Gastrocnemius medialis (tissue), 4 donors: ENCODE measurements around the gene BRCA2.

Source experiments
- CTCF ChIP-seq, 5 experiments: fragments of 450-650 bp in 3 of 5; fragments of 200-600 bp in 2 of 5; sonication (generic) in 2 of 5; IDR thresholded peaks in 4 of 5; conservative IDR thresholded peaks in 1 of 5; 1 replicate in 4 of 5; 2 replicates in 1 of 5; pipeline ENCODE4 v1.5.1; 2016 to 2019; ENCODE audit warnings: antibody characterized with exemption in 5 of 5, mild to moderate bottlenecking in 3 of 5, moderate library complexity in 3 of 5
- POLR2A ChIP-seq, 2 donors: fragments of 450-650 bp; IDR thresholded peaks; one replicate each; pipeline ENCODE4 v1.6.1; 2017; ENCODE audit warnings: antibody characterized with exemption in 2 of 2, mild to moderate bottlenecking in 2 of 2, moderate library complexity in 2 of 2

DNA sequence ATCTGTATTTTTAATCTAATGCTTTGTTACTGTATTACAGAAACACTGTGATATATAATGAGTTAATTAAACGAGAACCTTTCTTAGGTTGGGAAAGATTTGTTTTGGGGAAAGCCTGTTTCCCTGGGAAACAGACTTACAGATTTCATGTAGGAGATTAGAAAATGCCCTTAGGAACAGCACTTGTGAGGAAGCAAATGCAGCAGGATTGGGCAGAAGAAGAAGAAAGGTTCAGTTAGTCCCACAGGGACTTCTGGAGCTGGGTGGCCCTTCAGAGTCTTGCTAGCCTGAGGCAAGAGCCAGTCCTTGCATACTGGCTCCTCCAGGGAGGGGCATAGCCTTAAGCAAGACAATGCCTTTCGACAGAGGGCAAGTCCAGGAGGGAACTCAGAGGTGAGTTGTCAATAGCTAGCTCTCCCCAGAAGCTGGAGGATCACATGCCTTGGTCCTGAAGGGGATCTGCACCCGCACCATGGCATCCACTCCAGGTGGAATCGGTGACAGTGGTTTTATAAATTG lies 75.9 kb downstream of the BRCA2 start:
- TF ChIP-seq CTCF (IDR thresholded peaks at IDR 0.05 in 4 of 5, conservative IDR thresholded peaks at IDR 0.05 in 1 of 5) (no peak), POLR2A (IDR thresholded peaks at IDR 0.05) (no peak)
